Colonic mucosa (tissue), 4 donors: ENCODE data around the gene SULF2. TPM values are rescaled to one million over a fixed set of nuclear protein-coding genes. Genes with fewer than 3 reads are reported as not detected.

Source experiments
- DNase-seq: peaks from one replicate; pipeline ENCODE4 v3.0.0-alpha.2; 2020
- H3K27ac ChIP-seq: fragments of 200-600 bp; one replicate; pipeline ENCODE4 v1.8.0; 2021
- H3K27me3 ChIP-seq: fragments of 200-600 bp; one replicate; pipeline ENCODE4 v1.8.0; 2021
- H3K36me3 ChIP-seq: fragments of 200-600 bp; one replicate; pipeline ENCODE4 v1.8.0; 2021
- H3K4me1 ChIP-seq: fragments of 200-600 bp; one replicate; pipeline ENCODE4 v1.8.0; 2021; ENCODE audit warnings: mild to moderate bottlenecking
- H3K4me3 ChIP-seq: fragments of 200-600 bp; one replicate; pipeline ENCODE4 v1.8.0; 2021
- H3K9ac ChIP-seq, 2 donors: one replicate each; pipeline ENCODE4 v1.7.0; 2013; ENCODE audit warnings: control low read depth in 2 of 2, low read depth in 2 of 2, low read length in 2 of 2
- H3K9me3 ChIP-seq: fragments of 200-600 bp; one replicate; pipeline ENCODE4 v1.8.0; 2021
- intact Hi-C: fragments of 100-400 bp; cut with DNase I; formaldehyde crosslinking; loops from one replicate; pipeline ENCODE4 v1.14.1; 2022
- total RNA-seq, 2 donors: library from RNA; stranded (reverse); fragmentation: NEBNext Ultra II Directional in 1 of 2; extraction: Animal tissue kit (Norgen Biotek cat#: 25700) in 1 of 2; gene quantifications; one replicate each; pipeline ENCODE4 v1.2.1, GENCODE V29; 2021
- TF ChIP-seq, protein P1 (sequence below): fragments of 200-600 bp; IDR thresholded peaks from one replicate; pipeline ENCODE4 v1.8.0; 2022; ENCODE audit warnings: antibody characterized with exemption, mild to moderate bottlenecking
- donor health status: healthy.
- donor health status: DM: no; HTN: no; CAD: no.
- donor health status: DM: no; HTN: no; CAD: no.

Gene SULF2
- total RNA-seq, 2 donors from 2014 or later = 97.9 to 153 TPM

DNA sequence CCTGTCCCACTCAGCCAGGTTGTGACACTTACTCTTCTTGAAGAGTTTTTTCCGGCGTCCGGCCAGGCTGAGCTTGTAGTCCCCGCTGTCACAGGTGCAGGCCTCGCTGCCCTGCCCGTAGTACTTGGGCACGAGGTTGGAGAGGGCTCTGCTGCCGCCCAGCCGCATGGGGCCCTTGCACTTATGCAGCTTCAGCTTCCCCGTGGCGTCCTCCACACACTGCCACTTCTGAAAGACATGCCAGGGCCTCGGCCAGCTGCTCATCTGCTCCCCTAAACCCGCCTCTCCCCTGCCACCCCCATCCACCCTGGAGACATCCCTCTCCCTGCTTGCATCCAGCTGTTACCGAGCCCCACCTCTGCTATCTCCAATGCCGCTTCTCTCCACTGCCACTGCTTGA, 113.1 kb downstream of the SULF2 start:
- Histone ChIP-seq H3K4me3 (no peak overlapping the region), H3K27ac (no peak overlapping the region), H3K9ac (no peak overlapping the region), H3K9me3 (no peaks in the 10 kb centered on the region), H3K27me3 (no peaks in the 10 kb centered on the region), H3K4me1 (no peaks in the 10 kb centered on the region), H3K36me3 (no peaks in the 10 kb centered on the region)
- TF ChIP-seq, protein P1, sequence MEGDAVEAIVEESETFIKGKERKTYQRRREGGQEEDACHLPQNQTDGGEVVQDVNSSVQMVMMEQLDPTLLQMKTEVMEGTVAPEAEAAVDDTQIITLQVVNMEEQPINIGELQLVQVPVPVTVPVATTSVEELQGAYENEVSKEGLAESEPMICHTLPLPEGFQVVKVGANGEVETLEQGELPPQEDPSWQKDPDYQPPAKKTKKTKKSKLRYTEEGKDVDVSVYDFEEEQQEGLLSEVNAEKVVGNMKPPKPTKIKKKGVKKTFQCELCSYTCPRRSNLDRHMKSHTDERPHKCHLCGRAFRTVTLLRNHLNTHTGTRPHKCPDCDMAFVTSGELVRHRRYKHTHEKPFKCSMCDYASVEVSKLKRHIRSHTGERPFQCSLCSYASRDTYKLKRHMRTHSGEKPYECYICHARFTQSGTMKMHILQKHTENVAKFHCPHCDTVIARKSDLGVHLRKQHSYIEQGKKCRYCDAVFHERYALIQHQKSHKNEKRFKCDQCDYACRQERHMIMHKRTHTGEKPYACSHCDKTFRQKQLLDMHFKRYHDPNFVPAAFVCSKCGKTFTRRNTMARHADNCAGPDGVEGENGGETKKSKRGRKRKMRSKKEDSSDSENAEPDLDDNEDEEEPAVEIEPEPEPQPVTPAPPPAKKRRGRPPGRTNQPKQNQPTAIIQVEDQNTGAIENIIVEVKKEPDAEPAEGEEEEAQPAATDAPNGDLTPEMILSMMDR = no peak
- intact Hi-C loops = no loop called here
- no peak for DNase-seq

DNA sequence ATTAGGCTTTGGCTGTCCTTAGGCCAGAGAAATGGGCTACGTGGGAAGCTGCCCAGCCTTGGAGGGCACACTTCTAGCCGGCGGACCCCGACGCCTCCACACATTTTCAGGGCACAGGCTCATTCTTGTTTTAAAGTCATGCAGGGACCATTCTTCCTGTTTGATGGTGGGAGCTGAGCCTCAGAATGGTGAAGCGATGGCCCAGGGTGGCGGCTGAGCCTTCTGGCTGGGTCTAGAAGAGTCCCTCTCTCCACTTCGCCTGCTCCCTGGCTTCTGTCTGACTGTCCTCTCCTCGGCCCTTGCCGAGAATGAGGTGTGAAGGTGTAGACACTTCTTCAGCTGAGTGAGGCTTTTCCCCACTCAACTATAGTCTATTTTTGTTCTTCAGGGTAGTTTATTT, 114.4 kb downstream of the SULF2 start:
- intact Hi-C loops = no loop called here
- H3K27me3 ChIP-seq = no peaks in the 10 kb centered on the region
- no peak overlapping the region for H3K27ac ChIP-seq
- no peak for DNase-seq
- no peaks in the 10 kb centered on the region for H3K4me1 ChIP-seq
- H3K9ac ChIP-seq = no peak overlapping the region
- no peaks in the 10 kb centered on the region for H3K36me3 ChIP-seq
- no peak overlapping the region for H3K4me3 ChIP-seq
- H3K9me3 ChIP-seq = no peaks in the 10 kb centered on the region
- TF ChIP-seq, protein P1 = no peak

DNA sequence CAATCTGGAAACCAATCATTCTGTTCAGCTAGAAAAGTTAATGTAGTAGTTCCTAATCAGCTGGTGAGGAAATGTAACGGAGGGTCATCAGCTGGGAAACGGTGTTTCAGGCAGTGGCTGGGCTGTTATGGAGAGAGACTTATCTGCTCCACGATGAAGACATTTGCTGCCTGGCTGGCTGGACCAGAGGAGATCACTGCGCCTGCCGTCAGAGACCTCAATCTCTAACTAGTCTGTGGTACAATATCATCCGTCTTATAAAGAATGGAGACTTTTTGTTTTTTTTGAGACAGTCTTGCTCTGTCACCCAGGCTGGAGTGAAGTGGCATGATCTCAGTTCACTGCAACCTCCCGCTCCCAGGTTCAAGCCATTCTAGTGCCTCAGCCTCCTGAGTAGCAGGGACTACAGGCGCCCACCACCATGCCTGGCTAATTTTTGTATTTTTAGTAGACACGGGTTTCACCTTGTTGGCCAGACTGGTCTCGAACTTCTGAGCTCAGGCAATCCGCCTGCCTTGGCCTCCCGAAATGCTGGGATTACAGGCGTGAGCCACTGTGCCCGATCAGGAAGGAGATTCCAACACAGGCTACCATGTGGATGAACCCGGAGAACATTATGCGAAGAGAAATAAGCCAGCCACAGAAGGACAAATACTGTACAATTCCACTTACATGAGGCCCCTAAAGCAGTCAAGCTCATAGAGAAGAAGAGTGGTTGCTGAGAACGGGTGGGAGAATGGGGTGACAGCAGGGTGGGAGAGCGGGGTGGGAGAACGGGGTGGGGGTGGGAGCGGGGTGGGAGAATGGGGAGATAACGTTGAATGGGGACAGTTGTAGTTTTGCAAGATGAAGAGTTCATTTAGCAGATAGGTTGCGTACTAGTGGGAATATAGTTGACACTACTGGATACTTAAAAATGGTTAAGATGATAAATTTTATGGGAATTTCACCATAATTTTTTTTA, 115.1 kb downstream of the SULF2 start:
- no peak for DNase-seq
- no peak overlapping the region for H3K27ac ChIP-seq
- no peaks in the 10 kb centered on the region for H3K36me3 ChIP-seq
- H3K4me3 ChIP-seq = no peak overlapping the region
- TF ChIP-seq, protein P1 = no peak
- no peaks in the 10 kb centered on the region for H3K4me1 ChIP-seq
- H3K9me3 ChIP-seq = no peaks in the 10 kb centered on the region
- no peaks in the 10 kb centered on the region for H3K27me3 ChIP-seq
- H3K9ac ChIP-seq = no peak overlapping the region
- intact Hi-C loops = no loop called here

DNA sequence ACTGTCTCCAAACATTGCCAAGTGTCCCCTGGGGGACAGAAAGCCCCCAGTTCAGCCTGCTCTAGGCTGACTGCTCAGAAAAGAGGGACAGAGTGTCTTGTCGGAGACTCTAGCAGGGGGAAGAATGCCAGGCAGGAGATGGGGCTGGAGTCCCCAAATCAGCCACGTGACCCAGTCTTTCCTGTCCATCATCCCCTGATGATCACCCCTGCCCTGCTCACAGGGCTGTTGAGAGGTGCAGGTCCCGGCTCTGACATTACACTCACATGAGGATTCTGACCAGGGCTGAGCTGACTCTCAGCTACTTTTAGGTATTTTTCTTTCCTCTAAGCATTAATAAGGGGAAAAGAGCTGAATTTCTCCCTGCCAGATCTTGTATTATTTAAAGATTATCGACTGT, 115.8 kb downstream of the SULF2 start:
- no peak for DNase-seq
- no peaks in the 10 kb centered on the region for H3K27me3 ChIP-seq
- no peaks in the 10 kb centered on the region for H3K4me1 ChIP-seq
- TF ChIP-seq, protein P1 = no peak
- H3K27ac ChIP-seq = no peak overlapping the region
- H3K36me3 ChIP-seq = no peaks in the 10 kb centered on the region
- intact Hi-C loops = no loop called here
- no peaks in the 10 kb centered on the region for H3K9me3 ChIP-seq
- H3K4me3 ChIP-seq = no peak overlapping the region
- H3K9ac ChIP-seq = no peak overlapping the region

DNA sequence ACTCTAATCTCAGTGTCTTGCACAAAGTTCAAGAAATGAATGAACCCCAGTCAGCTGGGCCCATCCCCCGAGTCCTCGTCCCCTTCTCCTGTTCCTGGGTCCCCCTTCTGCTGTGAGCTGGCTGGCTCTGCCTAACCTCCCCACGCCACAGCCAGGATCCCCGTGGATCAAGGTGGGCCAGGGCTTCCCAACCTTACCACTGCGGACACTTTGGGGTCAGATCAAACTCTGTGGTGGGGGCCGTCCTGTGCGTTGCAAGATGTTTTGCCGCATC, 116.2 kb downstream of the SULF2 start:
- no peaks in the 10 kb centered on the region for H3K9me3 ChIP-seq
- intact Hi-C loops = no loop called here
- TF ChIP-seq, protein P1 = no peak
- H3K27me3 ChIP-seq = no peaks in the 10 kb centered on the region
- H3K4me1 ChIP-seq = no peaks in the 10 kb centered on the region
- no peak overlapping the region for H3K4me3 ChIP-seq
- H3K36me3 ChIP-seq = no peaks in the 10 kb centered on the region
- H3K27ac ChIP-seq = no peak overlapping the region
- no peak overlapping the region for H3K9ac ChIP-seq
- DNase-seq = no peak
